ENCODE data around the gene PRPF18.

Gene PRPF18

DNA sequence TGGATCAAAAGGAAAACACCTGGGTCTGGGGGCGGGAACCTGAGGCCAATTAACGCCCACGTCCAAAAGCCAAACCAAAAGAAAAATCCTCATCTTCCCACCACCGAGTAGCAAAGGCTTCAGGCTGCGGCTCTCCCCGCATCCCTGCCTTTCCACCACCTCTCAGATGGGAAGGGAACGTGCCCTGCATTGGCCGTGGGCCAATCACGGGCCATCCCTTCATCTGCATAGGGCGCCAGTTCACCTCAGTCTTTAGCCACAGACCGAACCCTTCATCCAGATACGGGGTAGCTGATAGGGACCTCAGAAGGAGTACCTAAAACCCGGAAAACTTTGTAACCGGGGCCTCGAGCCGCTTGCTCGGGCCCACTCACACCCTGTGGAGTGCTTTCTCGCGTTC is 626 bp downstream of the PRPF18 start:
- H3K4me3 ChIP-seq (ENCODE audit: low read length) = peak overlapping the region; percentile 97
- no peak for TF ChIP-seq CTCF (conservative IDR thresholded peaks at IDR 0.05; ENCODE audit: low read depth, low read length)
- DNase-seq (ENCODE audit: low read depth) = no peak

DNA sequence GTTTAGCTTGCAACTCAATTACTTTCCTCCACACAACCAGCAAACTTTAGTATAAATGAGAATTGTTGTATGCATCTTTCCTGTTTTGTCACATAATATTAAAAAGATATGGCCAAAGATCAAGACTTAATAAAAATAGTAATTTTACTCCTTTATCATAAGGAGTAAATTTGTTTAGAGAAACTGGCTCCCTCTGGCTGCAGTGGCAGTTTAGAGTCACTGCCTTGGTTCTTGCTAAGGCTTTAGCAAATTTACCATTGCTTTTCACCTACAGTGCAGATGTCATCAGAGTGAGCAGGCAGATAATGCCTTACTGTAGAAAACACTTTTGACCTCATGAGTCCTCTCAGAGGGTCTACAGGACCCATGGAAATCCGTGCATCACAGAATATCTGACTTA is 2.6 kb downstream of the PRPF18 start:
- no peak overlapping the region for H3K4me3 ChIP-seq (ENCODE audit: low read length)
- no peak for DNase-seq (ENCODE audit: low read depth)
- peak; percentile 31 for TF ChIP-seq CTCF (conservative IDR thresholded peaks at IDR 0.05; ENCODE audit: low read depth, low read length)

DNA sequence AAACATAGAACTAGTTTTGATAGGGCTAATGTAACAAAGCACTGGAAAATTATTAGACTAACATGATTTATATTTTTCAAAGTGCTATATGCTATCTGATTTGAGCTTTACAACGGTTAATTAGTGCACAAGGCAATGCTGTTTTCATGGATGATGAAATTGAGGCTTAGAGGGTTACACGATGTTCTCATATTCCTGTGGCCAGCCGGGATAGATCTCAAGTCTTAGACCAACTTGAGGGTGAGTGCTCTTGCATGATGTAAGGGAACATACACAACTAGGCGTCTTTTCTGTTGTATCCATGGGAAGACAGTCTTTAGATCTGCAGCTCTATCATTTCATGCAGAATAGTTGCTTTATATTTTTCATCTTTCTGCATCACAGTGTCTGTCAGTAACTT is 4.1 kb downstream of the PRPF18 start:
- DNase-seq (ENCODE audit: low read depth) = no peak
- no peak for TF ChIP-seq CTCF (conservative IDR thresholded peaks at IDR 0.05; ENCODE audit: low read depth, low read length)
- H3K4me3 ChIP-seq (ENCODE audit: low read length) = no peak overlapping the region

DNA sequence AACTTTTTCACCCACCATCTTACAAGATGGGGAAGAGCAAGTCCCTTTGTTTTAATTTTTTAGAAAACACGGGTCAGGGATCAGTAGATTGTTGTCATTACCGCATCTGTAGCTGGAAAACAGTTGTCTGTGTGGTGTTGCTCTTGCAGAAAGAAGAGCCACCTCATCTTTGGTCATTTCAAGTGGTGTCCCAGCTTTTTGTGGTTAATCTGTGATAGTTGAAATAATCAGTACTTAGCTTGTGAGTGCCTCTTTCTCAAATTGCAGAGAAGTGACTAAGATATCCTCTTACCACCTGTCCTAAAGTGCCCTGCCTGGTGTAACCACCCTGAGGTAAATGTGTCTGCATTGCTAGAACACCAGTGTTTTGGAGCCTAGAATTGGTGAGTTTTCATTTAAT is 5.5 kb downstream of the PRPF18 start:
- TF ChIP-seq CTCF (conservative IDR thresholded peaks at IDR 0.05; ENCODE audit: low read depth, low read length) = no peak
- no peak overlapping the region for H3K4me3 ChIP-seq (ENCODE audit: low read length)
- no peak for DNase-seq (ENCODE audit: low read depth)

DNA sequence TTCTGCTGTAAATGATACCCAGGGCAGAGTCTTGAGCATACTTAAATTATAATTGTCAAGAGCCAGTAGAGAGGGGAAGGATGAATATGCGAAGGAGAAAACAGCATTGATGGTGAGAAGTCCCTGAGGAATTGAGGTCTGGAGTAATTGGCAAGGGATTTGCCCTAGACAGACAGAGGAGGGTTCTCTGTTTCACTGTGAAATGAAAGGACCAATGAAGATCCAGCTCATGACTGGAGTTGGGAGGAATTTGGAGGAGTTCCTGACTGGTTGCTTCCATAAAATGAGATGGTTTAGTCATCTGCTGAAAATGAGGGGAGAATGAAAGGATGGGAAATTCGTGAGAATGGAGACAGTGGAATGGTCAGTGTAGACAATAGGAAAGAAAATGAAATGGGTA is 6.8 kb downstream of the PRPF18 start:
- no peak overlapping the region for H3K4me3 ChIP-seq (ENCODE audit: low read length)
- TF ChIP-seq CTCF (conservative IDR thresholded peaks at IDR 0.05; ENCODE audit: low read depth, low read length) = no peak
- DNase-seq (ENCODE audit: low read depth) = no peak

GRCh38 chr10:13594641-13595040 is 7.9 kb downstream of the PRPF18 start:
- H3K4me3 ChIP-seq (ENCODE audit: low read length) = no peak overlapping the region
- DNase-seq (ENCODE audit: low read depth) = no peak
- no peak for TF ChIP-seq CTCF (conservative IDR thresholded peaks at IDR 0.05; ENCODE audit: low read depth, low read length)

DNA sequence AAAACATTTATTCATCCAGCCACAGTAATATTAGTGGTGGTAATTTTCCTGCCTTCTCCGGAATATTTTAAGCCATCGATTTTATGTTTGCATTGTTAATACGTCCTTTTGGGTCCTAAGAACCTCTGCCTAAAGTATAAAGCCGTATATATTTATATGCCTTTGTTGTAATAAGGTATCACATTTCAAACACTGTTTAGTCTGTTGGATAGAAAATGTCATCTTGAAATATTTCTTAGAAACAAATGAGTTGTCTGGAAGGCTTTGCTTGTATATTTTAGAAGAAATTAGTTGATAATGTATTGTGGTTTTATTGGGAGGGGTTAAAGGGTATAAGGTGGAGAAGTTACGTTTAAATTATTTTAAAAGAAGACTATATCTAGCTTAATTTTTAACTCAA is 11.1 kb downstream of the PRPF18 start:
- no peak for DNase-seq (ENCODE audit: low read depth)
- H3K4me3 ChIP-seq (ENCODE audit: low read length) = no peak overlapping the region
- no peak for TF ChIP-seq CTCF (conservative IDR thresholded peaks at IDR 0.05; ENCODE audit: low read depth, low read length)
